Adrenal gland (tissue), 12 donors: Measurements from ENCODE around the gene DCUN1D4. TPM values are rescaled to one million over a fixed set of nuclear protein-coding genes. Genes with fewer than 3 reads are reported as not detected.

Source experiments
- DNase-seq, 7 donors: peaks; one replicate each; pipeline ENCODE4 v3.0.0-alpha.2; 2019 to 2020
- H3K27ac ChIP-seq, 5 donors: fragments of 200-600 bp; sonication (generic) in 4 of 5; 1 replicate in 3 of 5; 2 replicates in 2 of 5; pipeline versions ENCODE4 v1.5.1 to v1.8.0; 2016 to 2020; ENCODE audit warnings: mild to moderate bottlenecking in 1 of 5
- H3K27me3 ChIP-seq: fragments of 200-600 bp; 2 replicates; pipeline ENCODE4 v1.8.0; 2021
- H3K36me3 ChIP-seq, 2 donors: fragments of 200-600 bp; replicated peaks in 1 of 2; 1 replicate in 1 of 2; 2 replicates in 1 of 2; pipeline versions ENCODE4 v1.5.1 to v1.8.0; 2018 to 2022
- H3K4me1 ChIP-seq, 2 donors: fragments of 200-600 bp; replicated peaks in 1 of 2; 1 replicate in 1 of 2; 2 replicates in 1 of 2; pipeline versions ENCODE4 v1.5.1 to v1.8.0; 2018 to 2021
- H3K4me3 ChIP-seq, 4 donors: fragments of 200-600 bp; sonication (generic) in 3 of 4; one replicate each; pipeline ENCODE4 v1.5.1; 2016 to 2018
- H3K9me3 ChIP-seq, 3 donors: fragments of 200-600 bp; sonication (generic) in 1 of 3; replicated peaks in 1 of 3; 1 replicate in 2 of 3; 2 replicates in 1 of 3; pipeline versions ENCODE4 v1.5.1 to v1.8.0; 2016 to 2021
- POLR2A ChIP-seq, 2 donors: fragments of 450-650 bp; IDR thresholded peaks; one replicate each; pipeline ENCODE4 v1.6.1; 2017; ENCODE audit warnings: antibody characterized with exemption in 2 of 2, mild to moderate bottlenecking in 2 of 2, moderate library complexity in 1 of 2
- WGBS, 4 donors: extraction: QIAGEN DNeasy Blood & Tissue Kit in 2 of 4; methylation state at CpG; one replicate each; pipeline versions ENCODE4 v1.1.5 to v1.1.7; 2013 to 2017; 5-methylcytosine and 5-hydroxymethylcytosine counted together
- intact Hi-C, 2 donors: fragments of 100-400 bp; cut with DNase I; formaldehyde crosslinking; loops; one replicate each; pipeline versions ENCODE4 v1.14.1 to v1.15.0; 2022 to 2023
- polyA plus RNA-seq, 3 donors: library from polyadenylated mRNA; stranded (reverse); fragments of 200-250 nt in 2 of 3; fragments of 350-450 nt in 1 of 3; fragmentation: Illumina TruSeq in 1 of 3; extraction: RNeasy Lipid Tissue Mini Kit (QIAGEN cat#74804) in 1 of 3; gene quantifications; one replicate each; pipeline ENCODE4 v1.2.3, GENCODE V29; 2013 to 2014
- total RNA-seq, 9 donors: library from RNA; depleted of rRNA in 4 of 9; stranded (reverse); fragments of >200 nt in 4 of 9; fragments of 120-200 nt in 1 of 9; fragmentation: NEBNext Ultra II Directional in 1 of 9; extraction: Animal tissue kit (Norgen Biotek cat#: 25700) in 1 of 9; gene quantifications; one replicate each; pipeline versions ENCODE4 v1.1.0 to v1.2.4, GENCODE V29; 2013 to 2023
- TF ChIP-seq, protein P1 (sequence below), 6 experiments: fragments of 450-650 bp in 4 of 6; fragments of 200-600 bp in 2 of 6; sonication (generic) in 1 of 6; IDR thresholded peaks; 1 replicate in 5 of 6; 2 replicates in 1 of 6; pipeline versions ENCODE4 v1.5.1 to v1.8.0; 2016 to 2021; ENCODE audit warnings: antibody characterized with exemption in 6 of 6, mild to moderate bottlenecking in 2 of 6, moderate library complexity in 1 of 6
- donor health status: healthy with polysubstance abuse.
- donor health status: Bipolar disorder and iron deficiency.
- donor health status: DM: yes; HTN: yes; CAD: no.
- donor health status: DM: no; HTN: no; CAD: no.
- donor health status: DM: no; HTN: no; CAD: no.
- donor health status: DM: yes; HTN: yes; CAD: no.

The DCUN1D4 gene
- total and polyA plus RNA-seq, 12 donors, result 25.0 to 86.2 (median 46.9) TPM

DNA sequence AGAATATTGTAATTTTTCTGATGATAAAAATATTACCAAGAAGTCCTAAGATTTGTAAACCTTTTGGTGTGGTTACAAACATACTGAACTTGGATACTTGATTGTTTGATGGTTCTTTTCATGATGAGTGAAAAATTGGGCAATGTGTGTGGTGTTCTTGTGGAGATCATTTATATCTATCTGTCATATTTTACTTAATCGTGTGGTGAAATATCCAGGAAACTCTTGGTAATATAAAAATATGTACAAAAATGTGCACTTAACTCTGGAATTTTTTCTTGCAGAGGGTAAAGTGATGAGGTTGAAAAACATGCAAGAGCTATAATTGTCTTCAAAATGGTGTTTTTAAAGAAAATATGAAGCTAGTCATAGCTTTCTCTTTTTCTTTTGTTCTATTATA is 2.8 kb downstream of the DCUN1D4 start:
- Histone ChIP-seq H3K27me3 (no peaks in the 10 kb centered on the region), H3K9me3 (no peaks in the 10 kb centered on the region), H3K27ac (no peak overlapping the region), H3K36me3 (no peaks in the 10 kb centered on the region), H3K4me3 (no peak overlapping the region), H3K4me1 (peaks cover 5 to 15% of the 10 kb centered on the region in 2 donors)
- WGBS, 4 donors, result 27 to 34% (median 29%) methylated on average over 1 of the region's 1 CpG
- TF ChIP-seq, protein P1, sequence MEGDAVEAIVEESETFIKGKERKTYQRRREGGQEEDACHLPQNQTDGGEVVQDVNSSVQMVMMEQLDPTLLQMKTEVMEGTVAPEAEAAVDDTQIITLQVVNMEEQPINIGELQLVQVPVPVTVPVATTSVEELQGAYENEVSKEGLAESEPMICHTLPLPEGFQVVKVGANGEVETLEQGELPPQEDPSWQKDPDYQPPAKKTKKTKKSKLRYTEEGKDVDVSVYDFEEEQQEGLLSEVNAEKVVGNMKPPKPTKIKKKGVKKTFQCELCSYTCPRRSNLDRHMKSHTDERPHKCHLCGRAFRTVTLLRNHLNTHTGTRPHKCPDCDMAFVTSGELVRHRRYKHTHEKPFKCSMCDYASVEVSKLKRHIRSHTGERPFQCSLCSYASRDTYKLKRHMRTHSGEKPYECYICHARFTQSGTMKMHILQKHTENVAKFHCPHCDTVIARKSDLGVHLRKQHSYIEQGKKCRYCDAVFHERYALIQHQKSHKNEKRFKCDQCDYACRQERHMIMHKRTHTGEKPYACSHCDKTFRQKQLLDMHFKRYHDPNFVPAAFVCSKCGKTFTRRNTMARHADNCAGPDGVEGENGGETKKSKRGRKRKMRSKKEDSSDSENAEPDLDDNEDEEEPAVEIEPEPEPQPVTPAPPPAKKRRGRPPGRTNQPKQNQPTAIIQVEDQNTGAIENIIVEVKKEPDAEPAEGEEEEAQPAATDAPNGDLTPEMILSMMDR (IDR thresholded peaks at IDR 0.05), result no peak
- no peak for TF ChIP-seq POLR2A (IDR thresholded peaks at IDR 0.05)
- intact Hi-C loops, result no loop called here
- DNase-seq, result no peak

DNA sequence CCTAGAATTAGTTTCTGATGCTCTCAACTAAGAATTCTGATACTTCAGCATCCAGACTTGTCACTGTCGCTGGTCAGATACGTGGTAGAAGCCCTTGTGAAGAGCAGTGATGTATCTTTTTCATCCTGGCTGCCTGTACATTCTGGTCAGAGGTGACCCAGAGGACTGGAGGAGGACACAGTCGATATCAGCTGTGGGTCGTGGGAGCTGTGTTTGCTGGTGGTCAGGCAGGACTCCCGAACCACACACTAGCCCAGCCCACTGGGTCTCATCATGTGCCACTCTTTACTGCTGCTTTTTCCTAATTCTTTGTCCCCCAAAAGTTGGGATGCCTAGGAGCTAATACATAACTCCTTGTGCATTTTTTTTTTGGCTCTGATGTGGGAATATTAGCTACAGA is 6.5 kb downstream of the DCUN1D4 start:
- Histone ChIP-seq H3K36me3 (no peaks in the 10 kb centered on the region), H3K4me3 (no peak overlapping the region), H3K4me1 (peaks cover 24 to 44% of the 10 kb centered on the region in 2 donors), H3K27me3 (no peaks in the 10 kb centered on the region), H3K9me3 (no peaks in the 10 kb centered on the region), H3K27ac (no peak overlapping the region)
- TF ChIP-seq, protein P1 (IDR thresholded peaks at IDR 0.05), result no peak
- no peak for TF ChIP-seq POLR2A (IDR thresholded peaks at IDR 0.05)
- intact Hi-C loops, result no loop called here
- 76 to 88% (median 82%) methylated on average over 5 of the region's 5 CpGs for WGBS, 4 donors
- no peak for DNase-seq

DNA sequence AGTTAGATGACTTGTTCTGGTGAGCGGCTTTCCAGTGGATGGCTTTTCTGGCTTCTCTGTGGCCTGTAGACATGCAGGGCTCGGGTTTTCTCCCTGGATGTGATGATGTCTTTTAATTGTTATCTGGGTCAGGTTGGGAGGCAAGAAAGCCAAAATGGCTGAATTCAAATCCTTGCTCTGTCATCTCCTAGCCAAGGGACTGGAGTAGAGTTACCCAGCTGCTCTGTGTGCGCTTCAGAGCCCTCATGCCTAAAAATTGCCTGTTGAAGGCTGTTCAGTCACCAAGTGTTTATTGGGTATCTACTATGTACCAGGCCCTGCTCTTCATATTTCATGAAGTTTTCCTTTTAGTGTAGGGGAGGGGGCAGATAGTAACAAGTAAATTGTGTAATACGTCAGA is 7.3 kb downstream of the DCUN1D4 start:
- no peak for DNase-seq
- no peak overlapping the region for H3K4me3 ChIP-seq
- H3K27ac ChIP-seq, result no peak overlapping the region
- H3K27me3 ChIP-seq, result no peaks in the 10 kb centered on the region
- 92 to 98% (median 95%) methylated on average over 4 of the region's 4 CpGs for WGBS, 4 donors
- H3K4me1 ChIP-seq, result peaks cover 24 to 46% of the 10 kb centered on the region in 2 donors
- TF ChIP-seq POLR2A (IDR thresholded peaks at IDR 0.05), result no peak
- TF ChIP-seq, protein P1 (IDR thresholded peaks at IDR 0.05), result no peak
- intact Hi-C loops, result no loop called here
- H3K36me3 ChIP-seq, result no peaks in the 10 kb centered on the region
- H3K9me3 ChIP-seq, result no peaks in the 10 kb centered on the region

DNA sequence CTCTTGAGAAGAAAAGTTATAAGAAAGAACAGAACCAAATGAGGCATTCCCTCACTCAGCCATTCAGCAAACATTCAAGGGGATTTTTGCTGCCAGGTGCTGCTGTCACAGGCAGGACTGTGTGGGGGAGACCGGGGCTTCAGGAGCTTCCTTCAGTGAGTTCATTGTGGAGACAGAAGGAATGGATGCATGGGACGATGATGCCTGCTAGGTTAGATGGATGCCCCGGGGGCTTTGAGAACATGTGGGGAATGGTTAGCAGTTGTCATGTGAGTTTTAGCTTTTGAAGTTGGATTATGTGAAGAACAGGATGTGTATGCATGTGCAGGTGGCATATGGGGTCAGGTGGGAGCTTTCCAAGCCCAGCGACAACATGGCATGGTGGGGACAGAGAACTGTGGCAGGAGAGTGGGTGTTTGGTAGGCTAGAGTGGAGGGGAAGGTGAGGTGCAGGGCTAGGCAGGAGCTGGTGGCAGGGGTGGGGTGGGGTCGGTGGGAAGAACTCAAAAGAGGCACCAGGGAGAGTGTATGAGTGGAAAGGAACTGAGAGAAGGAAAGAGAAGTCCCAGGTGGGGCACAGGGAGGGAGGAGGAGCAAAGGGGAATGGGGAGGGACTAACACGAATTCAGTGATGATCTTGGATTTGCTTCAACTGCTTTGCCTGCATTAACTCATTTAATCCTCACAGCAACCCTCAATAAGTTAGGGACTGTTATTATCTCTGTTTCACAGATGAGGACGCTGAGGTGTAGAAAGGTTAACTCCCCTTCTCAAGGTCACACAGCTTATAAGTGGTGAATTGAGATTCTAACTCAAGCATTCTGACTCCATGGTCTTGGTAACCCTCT is 8.4 kb downstream of the DCUN1D4 start:
- 61 to 72% (median 64%) methylated on average over 7 of the region's 7 CpGs for WGBS, 4 donors
- Histone ChIP-seq H3K36me3 (no peaks in the 10 kb centered on the region), H3K9me3 (no peaks in the 10 kb centered on the region), H3K27ac (peak overlapping the region in 3 of 5 donors; percentile 22 to 50 (median 22)), H3K27me3 (no peaks in the 10 kb centered on the region), H3K4me1 (peaks cover 24 to 46% of the 10 kb centered on the region in 2 donors), H3K4me3 (no peak overlapping the region)
- intact Hi-C loops, result no loop called here
- TF ChIP-seq, protein P1 (IDR thresholded peaks at IDR 0.05), result no peak
- no peak for TF ChIP-seq POLR2A (IDR thresholded peaks at IDR 0.05)
- DNase-seq, result no peak
